ENCODE data around the gene RFX5. TPM values are rescaled to one million over a fixed set of nuclear protein-coding genes. Genes with fewer than 3 reads are reported as not detected.

The RFX5 gene
- total and polyA plus RNA-seq, 9 of the 15 experiments (the other 6 are each of a cell fraction or from before 2014, with no cell fraction given): 3.8 to 48.2 (median 32.2) TPM

GRCh38 chr1:151346769-151347522 lies at the start of gene RFX5 (continued):
- TF ChIP-seq REST (IDR thresholded peaks at IDR 0.05; ENCODE audit: borderline replicate concordance) (no peak), REST (CRISPR knock-in tag; IDR thresholded peaks at IDR 0.05; ENCODE audit: low read depth) (no peak), PRMT5 (CRISPR knock-in tag; IDR thresholded peaks at IDR 0.05) (no peak), PKNOX1 (IDR thresholded peaks at IDR 0.05) (0 out of 2 replicates have a peak, but pooled peaks have one; percentile 4), GABPA (tag; conservative IDR thresholded peaks at IDR 0.05; ENCODE audit: low read depth) (peak; percentile 56), CHAMP1 (IDR thresholded peaks at IDR 0.05) (0 out of 2 replicates have a peak, but pooled peaks have one; percentile 13), FOXP4 (CRISPR knock-in tag; IDR thresholded peaks at IDR 0.05; ENCODE audit: borderline replicate concordance) (0 out of 2 replicates have a peak, but pooled peaks have one; percentile 44), FOXK2 (conservative IDR thresholded peaks at IDR 0.05 in 1 of 2, IDR thresholded peaks at IDR 0.05 in 1 of 2; ENCODE audit: low read depth in 2 of 2) (peak; percentile 61 to 85), ZNF551 (CRISPR knock-in tag; IDR thresholded peaks at IDR 0.05) (no peak), KLF13 (tag; IDR thresholded peaks at IDR 0.05; ENCODE audit: borderline replicate concordance, low read depth) (no peak), SIN3B (IDR thresholded peaks at IDR 0.05; ENCODE audit: low read depth) (no peak), SRSF1 (IDR thresholded peaks at IDR 0.05; ENCODE audit: low read depth, low read length) (no peak), ZNF76 (CRISPR knock-in tag; IDR thresholded peaks at IDR 0.05; ENCODE audit: borderline replicate concordance) (no peak)

All from K562 (cell line).